ENCODE data around the gene LRRC63.

- no peak for TF ChIP-seq L3MBTL2 (conservative IDR thresholded peaks at IDR 0.05)
- no peak for TF ChIP-seq BHLHE40 (IDR thresholded peaks at IDR 0.05; ENCODE audit: borderline replicate concordance)
Measured at GRCh38 chr13:46181377-46181839, 30.3 kb upstream of the LRRC63 start.
